IMR-90 (cell line): ENCODE measurements around the gene KLK11. TPM values are rescaled to one million over a fixed set of nuclear protein-coding genes. Genes with fewer than 3 reads are reported as not detected.

Experiments used
- ATAC-seq: fragments of 200-7000 bp; cut with Tn5 transposase; 2 replicates; pipeline ENCODE4 v1.9.1; 2020; ENCODE audit warnings: low read depth, mild to moderate bottlenecking, moderate library complexity
- BruUV-seq: library from RNA; stranded (reverse); fragments of 400-500 nt; replicated peaks from 2 replicates; lab custom pipeline; 2021; lab: Mats Ljungman, UMichigan
- CTCF ChIA-PET: fragments of 300-600 bp; formaldehyde crosslinking; extraction: SDS; loops from one replicate; lab custom pipeline; 2021; ENCODE audit warnings: antibody characterized with exemption; lab: Yijun Ruan, JAX
- POLR2A ChIA-PET: fragments of 300-600 bp; sonication (Branson Sonifier 250); formaldehyde crosslinking; loops from one replicate; lab custom pipeline; 2022; ENCODE audit warnings: antibody characterized with exemption; ENCODE audit not compliant: unreplicated experiment; lab: Charles Lee
- DNase-seq: peaks from one replicate; pipeline ENCODE4 v3.0.0; 2013
- H2AFZ ChIP-seq: replicated peaks from 2 replicates; pipeline ENCODE3; 2013; ENCODE audit warnings: low read length, mild to moderate bottlenecking; ENCODE audit not compliant: poor library complexity
- H2AK5ac ChIP-seq: 2 replicates; pipeline ENCODE4 v1.6.1; 2013; ENCODE audit warnings: low read depth, low read length, inconsistent platforms
- H2AK9ac ChIP-seq: replicated peaks from 2 replicates; pipeline ENCODE3; 2013; ENCODE audit warnings: mild to moderate bottlenecking, low read depth, low read length, moderate library complexity; ENCODE audit not compliant: poor library complexity
- H2BK120ac ChIP-seq: 2 replicates; pipeline ENCODE4 v1.6.1; 2013; ENCODE audit warnings: low read depth, low read length, inconsistent platforms
- H2BK15ac ChIP-seq: 3 replicates; pipeline ENCODE4 v1.6.1; 2013; ENCODE audit warnings: low read depth, low read length, inconsistent platforms
- H2BK20ac ChIP-seq: 2 replicates; pipeline ENCODE4 v1.6.1; 2013; ENCODE audit warnings: low read depth, mild to moderate bottlenecking, inconsistent platforms, low read length, moderate library complexity
- H2BK5ac ChIP-seq: 2 replicates; pipeline ENCODE4 v1.6.1; 2013; ENCODE audit warnings: mild to moderate bottlenecking, low read depth, low read length, inconsistent platforms; ENCODE audit not compliant: poor library complexity, severe bottlenecking
- H3K14ac ChIP-seq: replicated peaks from 2 replicates; pipeline ENCODE4 v1.6.1; 2013; ENCODE audit warnings: low read depth, low read length, inconsistent platforms
- H3K18ac ChIP-seq: 2 replicates; pipeline ENCODE4 v1.6.1; 2013; ENCODE audit warnings: low read depth, low read length, control low read depth
- H3K23ac ChIP-seq: 2 replicates; pipeline ENCODE4 v1.6.1; 2013; ENCODE audit warnings: low read depth, low read length, inconsistent platforms
- H3K27ac ChIP-seq: 2 replicates; pipeline ENCODE4 v1.5.1; 2013; ENCODE audit warnings: mild to moderate bottlenecking, control low read depth, low read length; ENCODE audit not compliant: insufficient read depth
- H3K27me3 ChIP-seq: 2 replicates; pipeline ENCODE4 v1.6.1; 2013; ENCODE audit warnings: low read length; ENCODE audit not compliant: control insufficient read depth, insufficient read depth
- H3K36me3 ChIP-seq: 2 replicates; pipeline ENCODE4 v1.6.1; 2013; ENCODE audit warnings: low read length, mixed read lengths; ENCODE audit not compliant: control insufficient read depth, insufficient read depth
- H3K4ac ChIP-seq: 2 replicates; pipeline ENCODE4 v1.6.1; 2013; ENCODE audit warnings: low read depth, low read length, inconsistent platforms
- H3K4me1 ChIP-seq: 2 replicates; pipeline ENCODE4 v1.6.1; 2013; ENCODE audit warnings: low read length, mixed read lengths; ENCODE audit not compliant: control insufficient read depth, insufficient read depth
- H3K4me2 ChIP-seq: 2 replicates; pipeline ENCODE4 v1.6.1; 2013; ENCODE audit warnings: low read depth, mild to moderate bottlenecking, control low read depth, low read length, moderate library complexity
- H3K4me3 ChIP-seq: 2 replicates; pipeline ENCODE4 v1.5.1; 2013; ENCODE audit warnings: low read depth, mild to moderate bottlenecking, control low read depth, low read length, moderate library complexity; ENCODE audit not compliant: insufficient read depth
- H3K56ac ChIP-seq: 2 replicates; pipeline ENCODE4 v1.6.1; 2013; ENCODE audit warnings: low read length, inconsistent platforms; ENCODE audit not compliant: insufficient read depth; ENCODE audit errors: extremely low read depth
- H3K79me1 ChIP-seq, 2 experiments: 2 replicates each; pipeline ENCODE4 v1.6.1; 2013; ENCODE audit warnings: low read length in 2 of 2, inconsistent platforms in 1 of 2, low read depth in 1 of 2
- H3K9ac ChIP-seq: 2 replicates; pipeline ENCODE4 v1.6.1; 2013; ENCODE audit warnings: low read depth, low read length, control low read depth
- H3K9me1 ChIP-seq: 2 replicates; pipeline ENCODE4 v1.6.1; 2013; ENCODE audit warnings: low read length, inconsistent platforms; ENCODE audit not compliant: insufficient read depth
- H3K9me3 ChIP-seq: 2 replicates; pipeline ENCODE4 v1.6.1; 2013; ENCODE audit warnings: low read length; ENCODE audit not compliant: control insufficient read depth, insufficient read depth
- H4K20me1 ChIP-seq: 2 replicates; pipeline ENCODE4 v1.6.1; 2013; ENCODE audit warnings: low read length, inconsistent platforms; ENCODE audit not compliant: insufficient read depth
- H4K5ac ChIP-seq: 2 replicates; pipeline ENCODE4 v1.6.1; 2013; ENCODE audit warnings: mild to moderate bottlenecking, low read depth, low read length, control low read depth
- H4K8ac ChIP-seq, 2 experiments: 2 replicates each; pipeline ENCODE4 v1.6.1; 2013; ENCODE audit warnings: low read depth in 2 of 2, low read length in 2 of 2, control low read depth in 1 of 2, inconsistent platforms in 1 of 2
- H4K91ac ChIP-seq: 2 replicates; pipeline ENCODE4 v1.6.1; 2013; ENCODE audit warnings: low read depth, low read length, inconsistent platforms; ENCODE audit not compliant: insufficient read depth
- BHLHE40 ChIP-seq: fragments of 150-350 bp; IDR thresholded peaks from 2 replicates; pipeline ENCODE4 v1.6.1; 2016; ENCODE audit warnings: mild to moderate bottlenecking, low read depth, low read length
- CEBPB ChIP-seq: IDR thresholded peaks from 2 replicates; pipeline ENCODE4 v1.6.1; 2012; ENCODE audit warnings: low read depth, low read length, improper control_type of control experiment
- CHD1 ChIP-seq: IDR thresholded peaks from 2 replicates; pipeline ENCODE4 v1.6.1; 2012; ENCODE audit warnings: low read depth, low read length, improper control_type of control experiment
- CTCF ChIP-seq: conservative IDR thresholded peaks from 2 replicates; pipeline ENCODE4 v1.5.1; 2012; ENCODE audit warnings: mild to moderate bottlenecking, low read depth, low read length, improper control_type of control experiment
- FOS ChIP-seq: fragments of 150-350 bp; IDR thresholded peaks from 2 replicates; pipeline ENCODE4 v1.6.1; 2016; ENCODE audit warnings: low read depth, low read length
- MAFK ChIP-seq: IDR thresholded peaks from 2 replicates; pipeline ENCODE4 v1.6.1; 2012; ENCODE audit warnings: low read depth, low read length, improper control_type of control experiment
- MAZ ChIP-seq: IDR thresholded peaks from 2 replicates; pipeline ENCODE4 v1.6.1; 2012; ENCODE audit warnings: low read depth, mild to moderate bottlenecking, low read length, improper control_type of control experiment, moderate library complexity, borderline replicate concordance
- MXI1 ChIP-seq: IDR thresholded peaks from 2 replicates; pipeline ENCODE4 v1.6.1; 2012; ENCODE audit warnings: low read depth, mild to moderate bottlenecking, low read length, moderate library complexity, borderline replicate concordance
- NFE2L2 ChIP-seq: fragments of 150-350 bp; IDR thresholded peaks from 2 replicates; pipeline ENCODE4 v1.6.1; 2016; ENCODE audit warnings: low read depth, mild to moderate bottlenecking, low read length
- POLR2A ChIP-seq: IDR thresholded peaks from 2 replicates; pipeline ENCODE4 v1.6.1; 2012; ENCODE audit warnings: mild to moderate bottlenecking, low read depth, low read length
- RAD21 ChIP-seq: IDR thresholded peaks from 2 replicates; pipeline ENCODE4 v1.6.1; 2012; ENCODE audit warnings: low read length, improper control_type of control experiment
- RCOR1 ChIP-seq: IDR thresholded peaks from 2 replicates; pipeline ENCODE4 v1.6.1; 2012; ENCODE audit warnings: mild to moderate bottlenecking, low read length, improper control_type of control experiment; ENCODE audit not compliant: insufficient replicate concordance
- RFX5 ChIP-seq: IDR thresholded peaks from 2 replicates; pipeline ENCODE4 v1.8.0; 2012; ENCODE audit warnings: low read depth, mild to moderate bottlenecking, low read length, moderate library complexity
- SMC3 ChIP-seq: fragments of 150-350 bp; IDR thresholded peaks from 2 replicates; pipeline ENCODE4 v1.6.1; 2016; ENCODE audit warnings: low read depth, mild to moderate bottlenecking, antibody characterized with exemption, low read length, moderate library complexity
- USF2 ChIP-seq: fragments of 150-350 bp; IDR thresholded peaks from 2 replicates; pipeline ENCODE4 v1.6.1; 2017; ENCODE audit warnings: mild to moderate bottlenecking, antibody characterized with exemption, low read length, low read depth
- WGBS, 2 experiments: methylation state at CpG; one replicate each; pipeline versions ENCODE4 v1.1.5 to v1.1.7; 2013; ENCODE audit warnings: missing lambda C conversion rate in 2 of 2; ENCODE audit not compliant: insufficient read length in 1 of 2; ENCODE audit errors: extremely low coverage in 2 of 2; 5-methylcytosine and 5-hydroxymethylcytosine counted together
- dilution Hi-C: fragments of 300-500 bp; cut with HindIII; formaldehyde crosslinking; loops from one replicate; pipeline ENCODE4 v1.14.3; 2018; ENCODE audit warnings: low sequenced_read_pairs; ENCODE audit not compliant: unreplicated experiment
- in situ Hi-C: fragments of 300-500 bp; cut with MboI; formaldehyde crosslinking; loops from 3 replicates; pipeline ENCODE4 v1.14.3; 2019; ENCODE audit warnings: low sequenced_read_pairs, inconsistent platforms, mixed read lengths
- intact Hi-C: fragments of 100-400 bp; cut with micrococcal nuclease; formaldehyde crosslinking; loops from 2 replicates; pipeline ENCODE4 v1.10.0; 2022
- polyA plus RNA-seq, 3 experiments: library from polyadenylated mRNA; depleted of rRNA; stranded (reverse); fragments of >200 nt; gene quantifications; 2 replicates each; pipeline ENCODE4 v1.2.3, GENCODE V29; 2012; ENCODE audit warnings: low replicate concordance in 1 of 3
- total RNA-seq: library from RNA; depleted of rRNA; stranded (reverse); fragments of >200 nt; gene quantifications from 2 replicates; pipeline ENCODE4 v1.2.3, GENCODE V29; 2012
- TF ChIP-seq, protein P1 (sequence below): fragments of 150-350 bp; IDR thresholded peaks from 2 replicates; pipeline ENCODE4 v1.6.1; 2016; ENCODE audit warnings: low read depth, mild to moderate bottlenecking, low read length, moderate library complexity, borderline replicate concordance

The KLK11 gene
- total and polyA plus RNA-seq, 2 of the 4 experiments (the other 2 are of a cell fraction): not detected

DNA sequence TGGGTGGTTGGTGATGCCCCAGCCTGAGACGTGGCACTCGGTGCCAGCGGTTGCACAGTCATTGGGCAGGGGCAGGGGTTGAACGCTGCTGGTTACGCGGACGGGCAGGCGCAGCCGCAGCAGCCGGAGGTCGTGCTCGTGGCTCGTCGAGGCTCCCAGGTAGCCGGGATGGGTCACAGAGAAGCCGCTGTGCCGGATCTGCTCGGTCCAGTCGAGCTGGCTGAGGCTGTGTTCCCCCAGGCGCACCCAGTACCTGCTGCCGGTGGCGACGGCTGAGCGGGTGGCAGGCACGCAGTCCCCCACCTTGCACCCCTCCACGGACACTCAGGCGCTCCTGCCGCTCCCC lies 5.4 kb upstream of the KLK11 start:
- Histone ChIP-seq H4K20me1 (no peaks in the 10 kb centered on the region), H3K9me1 (no peaks in the 10 kb centered on the region), H3K23ac (no peak overlapping the region), H2AK5ac (no peak overlapping the region), H2AFZ (no peak overlapping the region), H3K27ac (no peak overlapping the region), H4K91ac (no peak overlapping the region), H2BK5ac (no peak overlapping the region), H2BK120ac (no peak overlapping the region), H2AK9ac (no peak overlapping the region), H2BK15ac (no peak overlapping the region), H3K27me3 (no peaks in the 10 kb centered on the region), H3K14ac (no peak overlapping the region), H3K4me1 (no peaks in the 10 kb centered on the region), H3K4me3 (no peak overlapping the region), H4K8ac (no peak overlapping the region), H4K5ac (no peak overlapping the region), H3K18ac (no peak overlapping the region), H3K79me1 (no peaks in the 10 kb centered on the region), H3K36me3 (no peaks in the 10 kb centered on the region), H2BK20ac (no peak overlapping the region), H3K9me3 (peaks cover 8% of the 10 kb centered on the region; the same call in 1 of the 2 replicates), H3K4ac (no peak overlapping the region), H3K56ac (no peak overlapping the region), H3K4me2 (no peak overlapping the region), H3K9ac (no peak overlapping the region)
- no peak for TF ChIP-seq SMC3
- no peak for TF ChIP-seq FOS
- TF ChIP-seq BHLHE40: no peak
- no peak for TF ChIP-seq NFE2L2
- no peak for TF ChIP-seq MAZ
- TF ChIP-seq CHD1: no peak
- TF ChIP-seq RFX5: no peak
- TF ChIP-seq CEBPB: no peak
- no peak for TF ChIP-seq CTCF
- TF ChIP-seq USF2: no peak
- no peak for TF ChIP-seq MXI1
- TF ChIP-seq, protein P1, sequence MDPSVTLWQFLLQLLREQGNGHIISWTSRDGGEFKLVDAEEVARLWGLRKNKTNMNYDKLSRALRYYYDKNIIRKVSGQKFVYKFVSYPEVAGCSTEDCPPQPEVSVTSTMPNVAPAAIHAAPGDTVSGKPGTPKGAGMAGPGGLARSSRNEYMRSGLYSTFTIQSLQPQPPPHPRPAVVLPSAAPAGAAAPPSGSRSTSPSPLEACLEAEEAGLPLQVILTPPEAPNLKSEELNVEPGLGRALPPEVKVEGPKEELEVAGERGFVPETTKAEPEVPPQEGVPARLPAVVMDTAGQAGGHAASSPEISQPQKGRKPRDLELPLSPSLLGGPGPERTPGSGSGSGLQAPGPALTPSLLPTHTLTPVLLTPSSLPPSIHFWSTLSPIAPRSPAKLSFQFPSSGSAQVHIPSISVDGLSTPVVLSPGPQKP: no peak
- TF ChIP-seq RAD21: no peak
- no peak for TF ChIP-seq POLR2A
- no peak for TF ChIP-seq RCOR1
- TF ChIP-seq MAFK: no peak
- in situ Hi-C loops (loop anchor here (10.0 kb wide), 1 partner anchor 143 kb away; no protein-coding TSS in a partner anchor), intact Hi-C loops (no loop called here), dilution Hi-C loops (no loop called here)
- no TSS peak for BruUV-seq
- ChIA-PET POLR2A (no interaction called here), CTCF (no interaction called here)
- 78% methylated on average over 26 of the region's 28 CpGs; no CpG with 5 or more reads in 1 of the 2 experiments for WGBS, 2 experiments
- DNase-seq (no peak), ATAC-seq (no peak)
